Measurements from ENCODE around the gene KCNJ4.

The KCNJ4 gene

DNA sequence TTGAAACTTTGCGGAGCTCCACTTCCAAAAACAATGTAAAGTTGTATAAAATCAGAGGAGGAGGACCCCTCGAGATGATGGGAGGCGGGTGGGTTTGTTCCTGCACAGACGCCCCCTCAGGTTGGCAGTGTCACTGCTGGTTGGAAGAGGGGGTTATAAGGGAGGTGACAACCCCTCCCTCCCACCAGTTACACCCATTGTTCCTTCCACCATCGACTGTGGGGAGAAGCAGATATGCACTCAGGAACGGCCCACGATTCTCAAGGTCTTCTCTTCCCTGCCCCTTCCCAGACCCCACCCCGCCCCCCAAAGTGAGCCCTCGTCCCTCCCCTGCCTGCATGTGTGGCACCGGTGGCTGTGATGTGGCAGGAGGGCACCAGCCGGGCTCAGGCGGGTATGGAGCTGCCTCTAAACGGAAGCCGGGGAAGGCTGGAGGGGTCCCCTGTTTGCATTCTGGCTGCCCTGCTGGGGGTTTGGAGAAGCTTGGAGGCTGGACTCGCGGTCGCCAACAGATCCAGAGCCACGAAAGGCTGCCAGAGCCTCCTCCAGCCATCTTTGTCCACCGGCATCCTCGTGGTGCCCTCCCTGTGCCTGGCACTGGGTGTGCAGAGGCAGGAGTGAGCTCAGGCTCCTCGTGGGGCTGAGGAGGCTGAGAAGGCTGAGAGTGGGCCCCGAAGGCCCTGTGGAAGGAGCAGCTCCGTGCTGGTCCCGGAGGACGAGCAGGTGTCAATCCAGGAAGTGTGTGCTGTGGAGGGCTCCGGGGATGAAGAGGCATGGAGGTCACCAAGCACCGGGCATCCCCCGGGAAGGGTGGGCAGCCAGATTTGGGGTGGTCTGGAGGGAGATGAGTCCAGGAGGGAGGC, 13.7 kb upstream of the KCNJ4 start:
- TF ChIP-seq, protein P1, sequence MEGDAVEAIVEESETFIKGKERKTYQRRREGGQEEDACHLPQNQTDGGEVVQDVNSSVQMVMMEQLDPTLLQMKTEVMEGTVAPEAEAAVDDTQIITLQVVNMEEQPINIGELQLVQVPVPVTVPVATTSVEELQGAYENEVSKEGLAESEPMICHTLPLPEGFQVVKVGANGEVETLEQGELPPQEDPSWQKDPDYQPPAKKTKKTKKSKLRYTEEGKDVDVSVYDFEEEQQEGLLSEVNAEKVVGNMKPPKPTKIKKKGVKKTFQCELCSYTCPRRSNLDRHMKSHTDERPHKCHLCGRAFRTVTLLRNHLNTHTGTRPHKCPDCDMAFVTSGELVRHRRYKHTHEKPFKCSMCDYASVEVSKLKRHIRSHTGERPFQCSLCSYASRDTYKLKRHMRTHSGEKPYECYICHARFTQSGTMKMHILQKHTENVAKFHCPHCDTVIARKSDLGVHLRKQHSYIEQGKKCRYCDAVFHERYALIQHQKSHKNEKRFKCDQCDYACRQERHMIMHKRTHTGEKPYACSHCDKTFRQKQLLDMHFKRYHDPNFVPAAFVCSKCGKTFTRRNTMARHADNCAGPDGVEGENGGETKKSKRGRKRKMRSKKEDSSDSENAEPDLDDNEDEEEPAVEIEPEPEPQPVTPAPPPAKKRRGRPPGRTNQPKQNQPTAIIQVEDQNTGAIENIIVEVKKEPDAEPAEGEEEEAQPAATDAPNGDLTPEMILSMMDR (IDR thresholded peaks at IDR 0.05; ENCODE audit: low read depth, low read length) = peak; percentile 23; the same call in 1 of the 2 replicates
- no peaks in the 10 kb centered on the region for H3K4me1 ChIP-seq

DNA sequence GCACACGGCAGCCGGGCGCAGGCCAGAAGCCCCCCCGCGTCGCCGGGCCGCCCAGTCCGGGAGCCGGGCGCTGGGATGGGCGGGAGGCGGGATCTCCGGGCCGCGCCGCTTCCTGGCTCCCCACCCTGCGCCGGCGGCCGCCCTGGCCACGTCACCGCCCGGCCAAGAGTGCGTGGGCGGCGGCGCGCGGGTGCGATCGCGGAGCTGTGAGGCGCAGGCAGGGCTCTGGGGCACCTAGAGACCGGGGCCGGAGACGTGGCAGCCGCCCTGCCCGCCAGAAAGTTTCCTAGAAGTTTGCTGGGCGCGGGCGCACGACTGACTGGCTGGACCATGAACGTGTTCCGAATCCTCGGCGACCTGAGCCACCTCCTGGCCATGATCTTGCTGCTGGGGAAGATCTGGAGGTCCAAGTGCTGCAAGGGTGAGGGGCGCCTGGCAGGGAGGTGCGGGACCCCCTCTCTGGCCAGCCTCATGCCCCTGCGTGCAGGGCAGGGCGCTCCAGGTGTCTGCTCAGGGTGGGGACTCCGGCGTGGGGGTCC, 13.0 kb upstream of the KCNJ4 start, which contains the start of gene KDELR3:
Gene KDELR3 (plus strand): TSS at position 193 of the 539 bp plus-strand sequence. CDS start 138 bp downstream, at position 331.
- Histone ChIP-seq H3K27me3 (no peaks in the 10 kb centered on the region; the same call in 1 of the 2 replicates), H3K36me3 (no peaks in the 10 kb centered on the region), H3K9me3 (no peaks in the 10 kb centered on the region), H3K4me1 (no peaks in the 10 kb centered on the region), H3K4me3 (ENCODE audit: low read depth, low read length) (peak within 1 kb of the TSS; percentile 48)
- peak; percentile 63 for DNase-seq
- TF ChIP-seq, protein P1 (IDR thresholded peaks at IDR 0.05; ENCODE audit: low read depth, low read length) = no peak

More for the DNA sequence above, 13.7 kb upstream of the KCNJ4 start:
- Histone ChIP-seq H3K36me3 (no peaks in the 10 kb centered on the region), H3K27me3 (no peaks in the 10 kb centered on the region; the same call in 1 of the 2 replicates), H3K4me3 (ENCODE audit: low read depth, low read length) (peak overlapping the region; percentile 48; the same call in 1 of the 2 replicates), H3K9me3 (no peaks in the 10 kb centered on the region)
- DNase-seq = no peak

DNA sequence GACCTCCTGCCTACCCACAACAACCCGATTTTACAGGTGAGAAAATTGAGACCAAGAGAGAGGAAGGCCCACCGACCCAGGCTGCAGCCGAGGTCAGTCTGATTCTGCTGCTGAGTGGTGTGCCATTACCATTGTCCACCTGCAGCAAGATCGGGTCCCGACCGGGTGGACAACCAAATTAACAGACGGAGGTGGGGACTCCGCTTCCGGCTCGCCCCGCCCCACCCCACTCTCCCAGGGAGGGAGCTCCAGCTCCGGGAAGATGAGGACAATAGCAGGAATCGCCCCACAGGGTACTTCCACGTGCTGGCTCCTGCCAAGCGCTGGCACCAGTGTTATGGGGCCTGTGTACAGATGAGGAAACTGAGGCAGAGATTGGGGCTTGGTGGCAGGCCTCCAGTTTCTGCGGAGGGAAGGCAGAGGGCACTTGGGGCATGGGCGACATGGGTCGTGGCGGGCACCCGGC, 12.5 kb upstream of the KCNJ4 start:
- H3K36me3 ChIP-seq = no peaks in the 10 kb centered on the region
- no peaks in the 10 kb centered on the region; the same call in 1 of the 2 replicates for H3K27me3 ChIP-seq
- H3K4me1 ChIP-seq = no peaks in the 10 kb centered on the region
- TF ChIP-seq, protein P1 (IDR thresholded peaks at IDR 0.05; ENCODE audit: low read depth, low read length) = no peak
- peak overlapping the region; percentile 28 for H3K4me3 ChIP-seq (ENCODE audit: low read depth, low read length)
- H3K9me3 ChIP-seq = no peaks in the 10 kb centered on the region
- no peak for DNase-seq

DNA sequence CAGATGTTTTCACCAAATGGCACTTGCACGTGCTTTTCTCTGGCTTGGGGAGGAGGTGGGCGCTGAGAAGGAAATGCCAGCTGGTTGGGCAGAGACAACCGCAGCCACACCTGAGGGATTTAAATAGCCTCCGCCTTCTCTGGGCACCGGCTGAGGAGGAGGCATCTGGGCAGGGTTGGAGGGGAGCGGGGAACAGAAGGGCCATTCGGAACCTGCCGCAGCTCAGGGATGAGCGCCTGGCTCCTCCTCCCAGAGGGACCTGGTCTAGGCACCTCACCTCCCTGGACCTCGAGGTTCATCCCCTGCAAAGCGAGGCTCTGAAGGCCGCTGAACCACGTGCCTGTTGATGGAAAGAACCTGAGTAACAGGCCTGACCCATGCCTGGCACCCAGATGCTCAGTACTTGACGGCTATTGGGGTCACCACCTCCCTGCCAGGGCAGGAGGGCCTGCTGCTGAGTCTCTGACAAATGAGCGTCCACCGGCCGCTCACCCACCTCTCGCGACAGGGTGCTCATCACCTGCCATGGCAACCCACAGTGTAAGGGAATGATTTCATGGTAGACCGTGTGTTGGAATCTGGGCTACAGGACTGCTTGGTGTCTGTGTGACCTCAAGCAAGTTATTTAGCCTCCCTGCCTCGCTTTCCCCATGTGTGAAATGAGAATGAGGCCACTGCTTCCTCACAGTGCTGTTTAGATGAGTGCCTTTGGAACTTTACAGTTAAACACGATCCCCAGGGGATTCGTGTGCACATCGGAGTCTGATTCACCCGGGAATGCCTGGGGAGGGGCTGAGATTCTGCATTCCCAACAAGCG, 10.9 kb upstream of the KCNJ4 start:
- no peaks in the 10 kb centered on the region for H3K4me1 ChIP-seq
- no peaks in the 10 kb centered on the region for H3K9me3 ChIP-seq
- no peak for DNase-seq
- TF ChIP-seq, protein P1 (IDR thresholded peaks at IDR 0.05; ENCODE audit: low read depth, low read length) = no peak
- no peaks in the 10 kb centered on the region for H3K27me3 ChIP-seq
- H3K36me3 ChIP-seq = no peaks in the 10 kb centered on the region
- no peak overlapping the region for H3K4me3 ChIP-seq (ENCODE audit: low read depth, low read length)

DNA sequence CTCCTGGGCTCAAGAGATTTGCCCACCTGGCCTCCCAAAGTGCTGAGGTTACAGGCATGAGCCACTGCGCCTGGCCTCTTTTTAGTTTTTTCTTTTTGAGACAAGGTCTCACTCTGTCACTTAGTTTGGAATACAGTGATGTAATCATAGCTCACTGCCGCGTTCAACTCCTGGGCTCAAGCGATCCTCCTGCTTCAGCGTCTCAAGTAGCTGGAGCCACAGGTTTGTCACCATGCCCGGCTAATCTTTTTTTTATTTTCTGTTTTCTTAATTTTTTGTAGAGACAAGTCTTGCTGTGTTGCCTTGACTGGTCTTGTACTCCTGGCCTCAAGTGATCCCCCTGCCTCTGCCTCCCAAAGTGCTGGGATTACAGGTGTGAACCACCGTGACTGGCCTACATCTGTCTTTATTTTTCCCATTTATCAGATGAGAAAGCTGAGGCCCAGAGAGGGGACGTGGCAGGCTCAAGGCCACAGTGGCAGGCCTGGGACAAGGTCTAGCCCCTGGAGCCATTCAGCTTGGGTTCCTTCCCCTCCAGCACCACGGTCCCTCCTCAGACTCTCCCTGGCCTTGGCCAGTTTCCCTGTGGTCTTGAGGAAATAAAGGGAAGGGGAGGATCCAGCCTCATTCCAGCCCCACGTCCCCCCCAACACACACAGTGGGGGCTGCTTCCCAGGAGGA, 10.1 kb upstream of the KCNJ4 start:
- H3K9me3 ChIP-seq = no peaks in the 10 kb centered on the region
- peaks cover 5% of the 10 kb centered on the region for H3K27me3 ChIP-seq
- no peaks in the 10 kb centered on the region for H3K4me1 ChIP-seq
- TF ChIP-seq, protein P1 (IDR thresholded peaks at IDR 0.05; ENCODE audit: low read depth, low read length) = no peak
- H3K4me3 ChIP-seq (ENCODE audit: low read depth, low read length) = no peak overlapping the region
- no peak for DNase-seq
- no peaks in the 10 kb centered on the region for H3K36me3 ChIP-seq
